Measurements from ENCODE around the gene TRIM45.

The TRIM45 gene

GRCh38 chr1:117068580-117068979 lies 53.0 kb downstream of the TRIM45 start:
- TF ChIP-seq CTCF (IDR thresholded peaks at IDR 0.05; ENCODE audit: extremely low read depth, missing control alignments): no peak
- no peak for DNase-seq (ENCODE audit: low spot score)

GRCh38 chr1:117067533-117068370 lies 53.8 kb downstream of the TRIM45 start:
- peak; percentile 51 for DNase-seq (ENCODE audit: low spot score)
- peak; percentile 56 for TF ChIP-seq CTCF (IDR thresholded peaks at IDR 0.05; ENCODE audit: extremely low read depth, missing control alignments)

- no peak for TF ChIP-seq CTCF (IDR thresholded peaks at IDR 0.05; ENCODE audit: extremely low read depth, missing control alignments)
- DNase-seq (ENCODE audit: low spot score): no peak
Measured at GRCh38 chr1:117066367-117066766, 55.2 kb downstream of the TRIM45 start.

GRCh38 chr1:117061986-117062415 lies 59.5 kb downstream of the TRIM45 start:
- peak; percentile 66 for DNase-seq (ENCODE audit: low spot score)

More at GRCh38 chr1:117061986-117062415, 59.5 kb downstream of the TRIM45 start:
- no peak for TF ChIP-seq CTCF (IDR thresholded peaks at IDR 0.05; ENCODE audit: extremely low read depth, missing control alignments)

Measured in GM20000 (cell line).